GM19193 (cell line): ENCODE measurements around the gene RBMX2.
A peak's percentile ranks its signal among the peaks of the same experiment; 100 is the strongest.

Experiments
- POLR2A ChIP-seq: IDR thresholded peaks from 4 replicates; pipeline ENCODE4 v1.6.1; 2011; ENCODE audit not compliant: insufficient read depth, insufficient read length; ENCODE audit errors: extremely low read depth

Gene RBMX2

GRCh38 chrX:130401415-130402207, at the start of gene RBMX2:
TSS of gene RBMX2 (plus strand) at chrX:130401987. CDS start at chrX:130402033, 46 bp downstream.
- peak; percentile 76 for TF ChIP-seq POLR2A

GRCh38 chrX:130376077-130376476, 25.7 kb upstream of the RBMX2 start:
- no peak for TF ChIP-seq POLR2A

- no peak for TF ChIP-seq POLR2A
Observed at GRCh38 chrX:130378024-130378669, 23.6 kb upstream of the RBMX2 start.

GRCh38 chrX:130385520-130385919, 16.3 kb upstream of the RBMX2 start, which contains the start of gene GPR119:
TSS of gene GPR119 (minus strand) at chrX:130385674. CDS start at chrX:130385447, 227 bp downstream.
- no peak for TF ChIP-seq POLR2A

DNA sequence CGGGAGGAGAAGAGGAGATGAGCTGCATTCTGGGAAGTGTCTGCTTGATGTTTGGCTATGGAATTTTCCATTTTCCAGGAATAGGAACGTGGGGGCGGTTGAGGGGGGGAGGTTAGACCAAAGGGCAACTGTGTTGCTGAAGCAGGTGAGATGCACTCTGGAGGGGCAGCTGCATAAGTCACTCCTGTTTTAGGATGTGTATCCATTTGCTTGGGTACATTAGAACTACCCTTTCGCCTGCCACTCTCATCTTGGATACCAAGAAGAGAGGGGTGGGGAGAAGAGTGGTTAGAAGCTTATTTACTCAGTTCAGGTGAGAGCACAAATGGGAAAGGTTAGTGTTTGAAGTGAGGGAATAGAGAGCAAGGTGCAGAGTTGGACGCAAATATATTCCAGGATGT, 15.4 kb upstream of the RBMX2 start:
- TF ChIP-seq POLR2A, result no peak

- TF ChIP-seq POLR2A, result no peak
Observed at GRCh38 chrX:130393451-130394074, 8.2 kb upstream of the RBMX2 start.

DNA sequence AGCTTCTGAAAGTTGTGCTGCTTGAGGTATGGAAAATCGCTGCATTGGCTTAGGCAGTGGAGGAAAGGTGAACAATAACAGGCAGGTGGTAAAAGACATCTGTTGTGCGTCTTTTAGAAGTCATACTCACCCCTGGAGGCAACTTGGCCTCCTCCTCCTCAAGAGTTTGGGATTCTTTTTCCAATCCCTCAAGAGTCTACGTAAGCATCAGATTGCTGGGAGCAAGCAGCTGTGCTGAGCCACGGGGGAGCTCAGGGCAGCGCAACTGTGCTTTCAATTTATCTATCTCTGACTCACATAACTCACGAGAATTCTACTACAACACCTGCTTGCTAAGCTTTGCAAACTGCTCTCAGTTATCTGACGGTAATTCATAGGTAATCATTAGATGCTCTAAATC, 6.4 kb upstream of the RBMX2 start:
- no peak for TF ChIP-seq POLR2A

DNA sequence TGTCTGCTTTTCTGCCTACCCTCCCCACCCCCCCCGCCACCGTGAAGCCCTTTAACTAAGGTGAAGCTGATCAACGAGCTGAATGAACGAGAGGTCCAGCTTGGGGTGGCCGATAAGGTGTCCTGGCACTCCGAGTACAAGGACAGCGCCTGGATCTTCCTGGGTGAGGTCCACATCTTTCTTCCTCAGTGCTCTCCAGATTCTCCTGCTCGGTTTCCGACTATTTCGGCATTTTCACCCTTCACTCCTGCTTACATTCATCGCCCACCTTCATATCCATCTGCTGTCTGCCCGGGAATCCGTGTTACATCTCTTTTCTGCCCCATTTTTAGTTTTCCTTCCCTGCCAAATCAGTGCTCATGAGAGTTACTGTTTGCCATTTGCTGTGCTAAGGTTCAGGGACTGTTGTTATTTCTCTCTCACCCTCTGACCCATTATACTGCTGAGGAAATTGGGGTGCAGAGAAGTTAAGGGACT, 459 bp downstream of the RBMX2 start:
- TF ChIP-seq POLR2A, result no peak

- TF ChIP-seq POLR2A, result no peak
Observed at GRCh38 chrX:130413415-130413814, 11.6 kb downstream of the RBMX2 start.

- TF ChIP-seq POLR2A, result no peak
Observed at GRCh38 chrX:130414800-130415199, 13.0 kb downstream of the RBMX2 start.

- no peak for TF ChIP-seq POLR2A
Observed at GRCh38 chrX:130415201-130415600, 13.4 kb downstream of the RBMX2 start.

- no peak for TF ChIP-seq POLR2A
Observed at GRCh38 chrX:130416785-130417184, 15.0 kb downstream of the RBMX2 start.

- no peak for TF ChIP-seq POLR2A
Observed at GRCh38 chrX:130418066-130418465, 16.3 kb downstream of the RBMX2 start.

DNA sequence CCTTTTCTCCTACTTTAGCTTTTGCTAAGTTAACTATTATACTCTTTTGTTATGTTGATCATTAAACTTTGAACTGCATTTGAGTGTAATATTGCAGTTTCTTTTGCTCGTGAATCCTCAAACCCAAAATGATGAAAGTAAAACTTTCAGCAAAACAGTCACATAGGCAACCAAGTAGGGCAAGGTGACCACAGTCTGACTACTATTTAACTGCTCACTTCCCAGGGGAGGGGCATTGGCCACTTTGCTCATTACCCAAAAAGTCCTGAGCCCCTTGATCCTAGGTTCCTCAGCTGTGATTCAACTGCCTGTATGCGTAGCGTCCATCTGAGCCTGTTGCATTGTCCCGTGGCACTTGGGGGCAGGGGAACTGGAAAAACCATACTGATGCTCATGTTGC, 17.0 kb downstream of the RBMX2 start:
- TF ChIP-seq POLR2A, result no peak

- no peak for TF ChIP-seq POLR2A
Observed at GRCh38 chrX:130419263-130419662, 17.5 kb downstream of the RBMX2 start.
